ENCODE measurements around the gene TBR1.

- TF ChIP-seq TAF1 (IDR thresholded peaks at IDR 0.05; ENCODE audit: borderline replicate concordance, low read depth, low read length): no peak
- no peak for TF ChIP-seq POLR2AphosphoS5 (IDR thresholded peaks at IDR 0.05; ENCODE audit: low read depth, low read length)
Observed at GRCh38 chr2:161432107-161432506, 16.0 kb downstream of the TBR1 start.

All from GM12892 (cell line).